RWPE2 (cell line): ENCODE data around the gene RGCC.

Experiments
- ATAC-seq: fragments of 200-7000 bp; cut with Tn5 transposase; 3 replicates; pipeline ENCODE4 v1.9.1; 2021; ENCODE audit warnings: low read depth
- DNase-seq: peaks from one replicate; pipeline ENCODE4 v3.0.0-alpha.2; 2020; ENCODE audit warnings: low spot score
- H3K27ac ChIP-seq: fragments of 450-650 bp; 2 replicates; pipeline ENCODE4 v1.5.1; 2017; ENCODE audit warnings: mild to moderate bottlenecking; ENCODE audit not compliant: poor library complexity, severe bottlenecking
- H3K27me3 ChIP-seq: fragments of 250-450 bp; sonication (Bioruptor Pico); 2 replicates; pipeline ENCODE4 v1.5.1; 2021; ENCODE audit warnings: mild to moderate bottlenecking, moderate library complexity; ENCODE audit not compliant: insufficient read depth, poor library complexity, severe bottlenecking
- H3K36me3 ChIP-seq: fragments of 250-450 bp; sonication (Bioruptor Pico); 2 replicates; pipeline ENCODE4 v1.5.1; 2020; ENCODE audit warnings: low read depth, mild to moderate bottlenecking, moderate library complexity
- H3K4me1 ChIP-seq: fragments of 250-450 bp; sonication (Bioruptor Pico); 2 replicates; pipeline ENCODE4 v1.5.1; 2021; ENCODE audit warnings: mild to moderate bottlenecking, moderate library complexity; ENCODE audit not compliant: insufficient read depth, poor library complexity, severe bottlenecking
- H3K4me3 ChIP-seq: fragments of 250-450 bp; sonication (Bioruptor Pico); 2 replicates; pipeline ENCODE4 v1.5.1; 2021; ENCODE audit warnings: mild to moderate bottlenecking, moderate library complexity; ENCODE audit not compliant: severe bottlenecking
- H3K9me3 ChIP-seq: fragments of 250-450 bp; sonication (Bioruptor Pico); 2 replicates; pipeline ENCODE4 v1.5.1; 2021; ENCODE audit warnings: mild to moderate bottlenecking, moderate library complexity; ENCODE audit not compliant: severe bottlenecking
- CTCF ChIP-seq: fragments of 450-650 bp; IDR thresholded peaks from one replicate; pipeline ENCODE4 v1.5.1; 2017; ENCODE audit warnings: mild to moderate bottlenecking, moderate library complexity; ENCODE audit not compliant: poor library complexity, severe bottlenecking

The RGCC gene

GRCh38 chr13:41470196-41470595, 12.8 kb downstream of the RGCC start:
- Histone ChIP-seq H3K4me3 (no peak overlapping the region), H3K27me3 (no peaks in the 10 kb centered on the region), H3K27ac (no peak overlapping the region), H3K4me1 (peaks cover 3% of the 10 kb centered on the region), H3K9me3 (no peaks in the 10 kb centered on the region), H3K36me3 (no peaks in the 10 kb centered on the region)
- no peak for TF ChIP-seq CTCF
- ATAC-seq (no peak), DNase-seq (no peak)

- no peak for TF ChIP-seq CTCF
- Histone ChIP-seq H3K9me3 (no peaks in the 10 kb centered on the region), H3K36me3 (no peaks in the 10 kb centered on the region), H3K4me1 (no peaks in the 10 kb centered on the region), H3K4me3 (no peak overlapping the region), H3K27me3 (no peaks in the 10 kb centered on the region), H3K27ac (no peak overlapping the region)
- DNase-seq (no peak), ATAC-seq (no peak)
Observed at GRCh38 chr13:41471785-41472184, 14.4 kb downstream of the RGCC start.

GRCh38 chr13:41487222-41487621, 29.9 kb downstream of the RGCC start:
- no peak overlapping the region for H3K27ac ChIP-seq
- no peaks in the 10 kb centered on the region for H3K4me1 ChIP-seq
- DNase-seq (no peak), ATAC-seq (no peak)
- H3K36me3 ChIP-seq, result no peaks in the 10 kb centered on the region
- no peaks in the 10 kb centered on the region for H3K9me3 ChIP-seq
- TF ChIP-seq CTCF, result no peak
- H3K4me3 ChIP-seq, result no peak overlapping the region
- no peaks in the 10 kb centered on the region for H3K27me3 ChIP-seq

- TF ChIP-seq CTCF, result no peak
- H3K27me3 ChIP-seq, result no peaks in the 10 kb centered on the region
- H3K27ac ChIP-seq, result no peak overlapping the region
- H3K4me1 ChIP-seq, result no peaks in the 10 kb centered on the region
- no peaks in the 10 kb centered on the region for H3K9me3 ChIP-seq
- H3K36me3 ChIP-seq, result no peaks in the 10 kb centered on the region
- no peak for DNase-seq
- no peak for ATAC-seq
- no peak overlapping the region for H3K4me3 ChIP-seq
Observed at GRCh38 chr13:41488124-41488523, 30.8 kb downstream of the RGCC start.

GRCh38 chr13:41490371-41491015, 33.1 kb downstream of the RGCC start:
- no peaks in the 10 kb centered on the region for H3K9me3 ChIP-seq
- DNase-seq, result no peak
- no peak for TF ChIP-seq CTCF
- H3K27ac ChIP-seq, result no peak overlapping the region
- no peak for ATAC-seq
- no peaks in the 10 kb centered on the region for H3K27me3 ChIP-seq
- no peaks in the 10 kb centered on the region for H3K4me1 ChIP-seq
- no peaks in the 10 kb centered on the region for H3K36me3 ChIP-seq
- no peak overlapping the region for H3K4me3 ChIP-seq
